GM18526 (cell line): ENCODE data around the gene CYP4F12.

Experiments
- POLR2A ChIP-seq: IDR thresholded peaks from 3 replicates; pipeline ENCODE4 v1.6.1; 2011; ENCODE audit not compliant: insufficient read length; ENCODE audit errors: extremely low read depth

The CYP4F12 gene, protein sequence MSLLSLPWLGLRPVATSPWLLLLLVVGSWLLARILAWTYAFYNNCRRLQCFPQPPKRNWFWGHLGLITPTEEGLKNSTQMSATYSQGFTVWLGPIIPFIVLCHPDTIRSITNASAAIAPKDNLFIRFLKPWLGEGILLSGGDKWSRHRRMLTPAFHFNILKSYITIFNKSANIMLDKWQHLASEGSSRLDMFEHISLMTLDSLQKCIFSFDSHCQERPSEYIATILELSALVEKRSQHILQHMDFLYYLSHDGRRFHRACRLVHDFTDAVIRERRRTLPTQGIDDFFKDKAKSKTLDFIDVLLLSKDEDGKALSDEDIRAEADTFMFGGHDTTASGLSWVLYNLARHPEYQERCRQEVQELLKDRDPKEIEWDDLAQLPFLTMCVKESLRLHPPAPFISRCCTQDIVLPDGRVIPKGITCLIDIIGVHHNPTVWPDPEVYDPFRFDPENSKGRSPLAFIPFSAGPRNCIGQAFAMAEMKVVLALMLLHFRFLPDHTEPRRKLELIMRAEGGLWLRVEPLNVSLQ

DNA sequence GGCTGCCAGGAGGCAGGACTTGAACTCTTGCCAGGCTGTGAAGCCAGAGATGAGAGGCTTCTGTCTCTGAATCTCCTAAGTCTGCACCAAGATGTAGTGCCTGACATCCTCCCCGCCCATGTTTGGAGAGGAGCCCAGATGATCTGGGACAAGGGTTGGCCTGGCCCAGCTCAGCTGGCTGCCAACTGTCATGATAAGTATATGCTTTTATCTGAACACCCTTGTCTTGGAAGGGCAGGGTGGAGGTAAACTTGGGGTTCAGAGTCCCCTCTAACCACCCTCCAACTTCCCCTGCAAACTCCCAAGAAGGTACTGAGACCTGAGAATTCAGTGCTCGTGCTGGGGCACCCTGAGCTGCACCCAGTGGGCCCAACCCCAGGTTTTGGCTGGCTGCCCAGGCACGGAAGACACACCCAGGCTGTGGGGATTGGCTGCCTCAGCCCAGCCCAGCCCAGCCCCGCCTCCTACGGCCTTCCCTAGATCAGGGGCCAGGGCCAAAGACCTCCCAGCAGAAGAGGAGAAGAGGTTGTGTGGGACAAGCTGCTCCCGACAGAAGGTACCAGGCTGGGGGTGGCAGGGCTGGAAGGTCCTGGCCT lies at the start of gene CYP4F12:
Gene CYP4F12 (plus strand): TSS at position 508 of the 596 bp plus-strand sequence. CDS start 443 bp downstream, outside the sequence.
- no peak for TF ChIP-seq POLR2A

DNA sequence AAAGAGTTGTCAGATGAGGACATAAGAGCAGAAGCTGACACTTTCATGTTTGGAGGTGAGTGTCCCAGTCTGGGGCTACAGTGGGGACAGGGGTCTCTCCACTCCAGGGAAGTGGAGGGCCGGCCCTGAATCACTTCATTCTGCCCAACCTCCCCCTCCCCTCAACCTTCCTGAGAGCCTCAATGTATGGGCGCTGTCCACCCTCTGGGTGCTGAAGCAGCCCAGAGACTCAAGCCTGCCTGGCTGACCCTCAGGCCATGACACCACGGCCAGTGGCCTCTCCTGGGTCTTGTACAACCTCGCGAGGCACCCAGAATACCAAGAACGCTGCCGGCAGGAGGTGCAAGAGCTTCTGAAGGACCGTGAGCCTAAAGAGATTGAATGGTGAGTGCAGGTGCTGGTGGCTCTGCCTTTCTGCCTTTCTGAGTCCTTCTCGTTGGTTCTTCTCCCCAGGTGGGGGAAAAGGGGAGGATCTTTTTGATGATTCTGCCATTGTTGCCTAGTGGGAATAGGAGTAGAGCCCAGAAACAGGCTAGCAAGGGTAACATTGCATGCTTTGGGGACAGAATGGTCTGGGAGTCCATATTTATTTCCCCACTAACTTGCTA lies 49.1 kb upstream of the CYP4F12 start:
- no peak for TF ChIP-seq POLR2A

DNA sequence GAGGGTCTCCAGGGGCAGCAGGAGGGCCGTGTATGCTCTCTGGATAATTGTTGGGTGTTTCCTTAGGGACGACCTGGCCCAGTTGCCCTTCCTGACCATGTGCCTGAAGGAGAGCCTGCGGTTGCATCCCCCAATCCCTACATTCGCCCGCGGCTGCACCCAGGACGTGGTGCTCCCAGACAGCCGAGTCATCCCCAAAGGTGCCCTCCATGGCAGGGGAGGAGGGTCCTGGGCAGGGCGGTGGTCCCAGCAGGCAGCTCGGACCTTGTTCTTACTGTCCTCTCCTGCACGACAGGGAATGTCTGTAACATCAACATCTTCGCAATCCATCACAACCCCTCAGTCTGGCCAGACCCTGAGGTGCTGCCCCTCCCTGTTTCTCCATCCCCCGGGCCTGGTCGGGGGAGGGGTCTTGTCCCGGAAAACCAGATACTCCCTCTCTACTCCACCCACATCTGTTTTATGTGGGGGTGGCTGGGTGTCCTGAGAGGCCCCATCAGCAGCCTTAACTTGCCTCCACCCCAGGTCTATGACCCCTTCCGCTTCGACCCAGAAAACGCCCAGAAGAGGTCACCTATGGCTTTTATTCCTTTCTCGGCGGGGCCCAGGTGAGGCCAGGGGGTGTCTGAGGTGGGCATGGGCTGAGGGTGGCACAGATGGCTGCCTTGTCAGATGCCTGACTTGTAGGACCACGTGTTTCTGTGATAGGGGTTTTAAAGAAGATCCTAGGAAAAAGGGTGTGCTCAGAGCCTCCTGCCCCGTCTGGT lies 44.5 kb upstream of the CYP4F12 start:
- TF ChIP-seq POLR2A: no peak

DNA sequence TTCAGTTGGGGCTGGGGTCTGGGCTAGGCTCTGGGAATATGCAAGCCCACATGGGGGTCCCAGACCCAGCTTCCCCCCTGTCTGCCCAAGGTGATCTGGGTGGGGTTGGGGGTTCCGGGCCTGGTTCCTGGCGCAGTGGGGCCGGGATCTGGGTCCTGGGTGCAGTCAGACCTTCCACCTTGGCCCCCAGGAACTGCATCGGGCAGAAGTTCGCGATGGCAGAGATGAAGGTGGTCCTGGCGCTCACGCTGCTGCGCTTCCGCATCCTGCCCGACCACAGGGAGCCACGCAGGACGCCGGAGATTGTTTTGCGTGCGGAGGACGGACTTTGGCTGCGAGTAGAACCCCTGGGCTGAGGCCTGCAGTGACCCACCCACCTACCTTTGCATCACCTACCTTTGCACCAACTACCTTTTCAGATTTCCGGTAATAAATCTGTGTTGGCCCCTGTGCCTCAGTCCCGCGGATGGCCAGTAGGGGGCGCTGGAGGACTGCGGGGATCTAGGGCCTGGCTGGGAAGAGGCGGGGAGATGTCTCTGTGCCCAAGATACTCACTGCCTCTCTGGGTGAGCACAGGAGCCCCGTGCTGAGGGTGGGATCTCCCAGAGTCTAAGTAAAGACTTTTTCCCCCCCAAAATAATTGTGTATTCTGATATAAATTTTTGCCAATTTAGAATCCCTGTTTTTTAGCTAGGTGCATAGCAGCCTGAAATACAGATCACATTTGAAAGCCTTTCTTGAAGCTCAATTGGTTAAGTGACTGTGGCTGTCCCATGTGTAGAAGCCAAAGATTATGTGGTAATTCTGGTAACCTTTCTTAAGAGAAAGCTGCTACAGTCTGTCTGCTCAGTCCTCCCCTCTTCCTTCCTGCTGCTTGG lies 43.6 kb upstream of the CYP4F12 start:
- TF ChIP-seq POLR2A: no peak

DNA sequence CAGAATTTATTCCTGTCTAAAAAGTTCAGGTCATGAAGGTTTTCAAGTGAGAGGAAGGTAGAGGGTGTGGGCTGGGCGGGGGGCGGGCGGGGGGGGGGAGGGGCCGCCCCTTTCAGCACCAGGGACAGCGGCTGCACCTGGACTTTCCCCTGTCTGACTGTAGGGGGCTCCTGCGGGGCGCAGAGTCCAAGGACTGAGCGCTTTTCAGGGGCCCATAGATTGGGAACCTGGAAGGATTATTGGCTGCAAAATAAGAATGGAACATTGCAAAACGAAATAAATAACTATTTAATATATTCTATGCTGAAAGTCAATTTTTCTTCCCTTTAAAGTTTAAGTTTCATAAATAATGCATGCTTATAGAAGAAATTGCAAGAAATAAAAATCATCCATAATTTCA lies 41.1 kb upstream of the CYP4F12 start:
- TF ChIP-seq POLR2A: no peak

DNA sequence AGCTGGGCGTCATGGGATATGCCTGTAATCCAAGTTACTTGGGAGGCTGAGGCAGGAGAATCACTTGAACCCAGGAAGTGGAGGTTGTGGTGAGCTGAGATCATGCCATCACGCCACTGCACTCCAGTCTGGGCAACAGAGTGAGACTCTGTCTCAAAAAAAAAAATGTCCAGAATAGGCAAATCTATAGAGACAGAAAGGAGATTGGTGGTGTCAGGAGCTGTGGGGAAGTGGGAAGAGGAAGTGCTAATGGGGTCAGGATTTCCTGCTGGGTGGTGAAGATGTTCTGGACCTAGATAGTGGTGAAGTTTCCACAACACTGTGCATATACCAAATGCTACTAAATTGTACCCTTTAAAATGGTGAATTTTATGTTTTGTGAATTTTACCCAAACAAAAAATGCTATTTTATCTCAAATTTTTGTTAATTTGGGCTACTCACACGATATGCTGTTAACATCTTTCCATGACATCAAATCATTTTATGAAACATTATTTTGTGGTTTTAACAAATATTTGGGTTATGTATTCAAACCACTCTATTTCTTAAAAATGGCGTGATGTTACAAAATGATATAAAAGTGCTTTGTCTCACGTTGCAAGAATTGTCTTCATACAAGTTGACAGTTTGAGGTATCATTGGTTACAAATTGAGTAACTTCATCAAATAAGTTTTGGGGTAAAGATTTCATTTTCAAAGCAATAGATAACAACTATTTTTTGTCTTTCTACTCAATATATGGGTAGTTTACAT lies 39.6 kb upstream of the CYP4F12 start:
- no peak for TF ChIP-seq POLR2A

DNA sequence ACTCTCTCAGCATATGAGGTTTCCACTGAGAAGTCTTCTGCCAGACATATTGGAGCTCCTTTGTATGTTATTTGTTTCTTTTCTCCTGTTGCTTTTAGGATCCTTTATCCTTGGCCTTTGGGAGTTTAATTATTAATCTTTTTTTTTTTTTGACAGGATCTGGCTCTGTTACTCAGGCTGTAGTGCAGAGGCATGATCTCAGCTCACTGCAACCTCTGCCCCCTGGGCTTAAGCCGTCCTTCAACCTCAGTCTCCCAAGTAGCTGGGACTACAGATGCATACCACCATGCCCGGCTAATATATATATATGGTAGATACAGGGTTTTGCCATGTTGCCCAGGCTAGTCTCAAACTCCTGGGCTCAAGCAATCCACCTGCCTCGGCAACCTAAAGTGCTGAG lies 38.8 kb upstream of the CYP4F12 start:
- no peak for TF ChIP-seq POLR2A

DNA sequence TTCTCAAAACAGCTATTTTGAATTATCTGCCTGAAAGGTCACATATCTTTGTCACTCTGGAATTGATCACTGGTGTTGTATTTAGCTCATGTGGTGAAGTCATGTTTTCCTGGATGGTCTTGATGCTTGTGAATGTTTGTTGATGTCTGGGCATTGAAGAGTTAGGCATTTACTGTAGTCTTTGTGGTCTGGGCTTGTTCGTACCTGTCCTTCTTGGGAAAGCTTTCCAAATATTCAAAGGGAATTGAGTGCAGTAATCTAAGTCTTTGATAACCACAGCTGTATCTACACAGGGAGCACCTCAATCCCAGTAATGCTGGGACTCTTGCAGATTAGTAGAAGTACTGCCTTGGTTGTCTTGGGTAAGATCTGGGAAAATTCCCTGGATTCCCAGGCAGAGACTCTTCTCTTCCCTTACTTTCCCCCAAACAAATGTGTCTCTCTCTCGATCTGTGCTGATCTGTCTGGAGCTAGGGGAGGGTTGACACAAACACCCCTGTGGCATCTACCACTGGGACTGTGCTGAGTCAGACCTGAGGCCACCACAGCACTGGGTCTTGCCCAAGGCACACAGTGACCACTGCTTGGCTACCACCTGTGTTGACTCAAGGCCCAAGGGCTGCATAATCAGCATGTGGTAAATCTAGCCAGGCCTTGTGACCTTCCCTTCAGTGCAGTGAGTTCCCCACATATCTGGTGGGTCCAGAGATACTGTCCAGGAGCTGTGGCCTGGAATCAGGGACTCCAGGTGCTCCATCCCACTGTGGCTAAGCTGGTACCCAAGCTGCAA lies 37.7 kb upstream of the CYP4F12 start:
- no peak for TF ChIP-seq POLR2A

DNA sequence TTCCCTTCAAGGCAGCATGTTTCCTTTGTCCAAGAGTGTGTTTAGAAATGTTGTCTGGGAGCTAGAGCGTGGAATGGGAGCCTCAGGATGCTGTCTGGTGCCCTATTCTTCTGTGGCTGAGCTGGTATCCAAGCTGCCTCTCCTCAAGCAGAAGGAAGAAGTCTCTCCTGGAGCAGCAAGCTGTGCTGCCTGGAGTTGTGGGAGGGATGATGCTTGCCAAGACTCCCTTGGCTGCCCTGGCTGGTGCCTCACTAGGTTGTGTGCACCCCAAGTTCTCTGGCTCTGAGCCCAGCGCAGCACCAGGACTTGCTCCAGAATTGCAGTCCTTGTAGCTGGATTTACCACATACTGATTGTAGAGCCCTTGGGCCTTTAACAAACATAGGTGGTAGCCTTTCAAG lies 36.9 kb upstream of the CYP4F12 start:
- no peak for TF ChIP-seq POLR2A

DNA sequence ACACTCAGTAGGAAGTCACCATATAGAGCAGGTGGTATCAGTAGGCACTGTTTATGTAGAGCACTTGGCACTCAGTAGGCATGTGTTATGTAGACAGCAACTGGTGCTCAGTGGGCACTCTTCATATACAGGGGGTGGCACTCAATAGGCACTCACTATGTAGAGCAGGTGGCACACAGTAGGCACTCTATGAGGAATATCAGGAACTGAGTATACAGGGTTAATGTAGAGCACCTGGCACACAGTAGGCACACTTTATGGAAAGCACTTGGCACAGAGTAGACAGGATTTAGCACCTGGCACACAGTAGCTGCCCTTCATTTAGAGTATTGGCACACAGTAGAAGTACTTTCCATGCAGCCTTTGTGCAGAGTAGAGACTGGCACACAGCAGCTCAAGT lies 33.3 kb upstream of the CYP4F12 start:
- no peak for TF ChIP-seq POLR2A

DNA sequence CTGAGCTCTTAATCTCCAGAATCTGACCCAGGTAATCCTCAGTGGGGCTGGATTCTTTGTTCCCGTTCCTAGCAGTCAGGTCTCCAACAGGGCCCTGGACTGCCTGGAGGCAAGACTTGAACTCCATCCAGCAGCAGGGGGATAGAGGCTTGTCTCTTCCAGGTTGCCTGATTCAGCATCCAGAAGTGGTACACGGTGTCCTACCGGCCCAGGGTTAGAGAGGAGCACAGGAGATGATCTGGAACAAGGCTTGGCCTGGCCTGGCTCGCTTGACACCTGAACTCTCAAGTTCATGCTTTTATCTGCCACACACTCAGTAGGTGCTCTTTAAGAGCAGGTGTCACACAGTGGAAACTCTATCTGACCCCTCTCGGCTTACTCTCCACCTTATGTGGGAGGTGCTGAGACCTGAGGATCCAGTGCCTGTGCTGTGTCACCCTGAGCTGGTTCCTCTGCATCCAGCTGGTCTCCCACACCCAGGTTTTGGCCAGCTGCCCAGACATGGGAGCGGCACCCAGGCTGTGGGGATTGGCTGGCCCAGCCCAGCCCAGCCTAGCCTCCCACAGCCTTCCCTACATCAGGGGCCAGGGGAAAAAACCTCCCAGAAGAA lies 32.5 kb upstream of the CYP4F12 start, which contains the start of gene CYP4F3:
Gene CYP4F3 (plus strand): TSS at position 604 of the 610 bp plus-strand sequence. CDS start 519 bp downstream, outside the sequence.
- TF ChIP-seq POLR2A: no peak

DNA sequence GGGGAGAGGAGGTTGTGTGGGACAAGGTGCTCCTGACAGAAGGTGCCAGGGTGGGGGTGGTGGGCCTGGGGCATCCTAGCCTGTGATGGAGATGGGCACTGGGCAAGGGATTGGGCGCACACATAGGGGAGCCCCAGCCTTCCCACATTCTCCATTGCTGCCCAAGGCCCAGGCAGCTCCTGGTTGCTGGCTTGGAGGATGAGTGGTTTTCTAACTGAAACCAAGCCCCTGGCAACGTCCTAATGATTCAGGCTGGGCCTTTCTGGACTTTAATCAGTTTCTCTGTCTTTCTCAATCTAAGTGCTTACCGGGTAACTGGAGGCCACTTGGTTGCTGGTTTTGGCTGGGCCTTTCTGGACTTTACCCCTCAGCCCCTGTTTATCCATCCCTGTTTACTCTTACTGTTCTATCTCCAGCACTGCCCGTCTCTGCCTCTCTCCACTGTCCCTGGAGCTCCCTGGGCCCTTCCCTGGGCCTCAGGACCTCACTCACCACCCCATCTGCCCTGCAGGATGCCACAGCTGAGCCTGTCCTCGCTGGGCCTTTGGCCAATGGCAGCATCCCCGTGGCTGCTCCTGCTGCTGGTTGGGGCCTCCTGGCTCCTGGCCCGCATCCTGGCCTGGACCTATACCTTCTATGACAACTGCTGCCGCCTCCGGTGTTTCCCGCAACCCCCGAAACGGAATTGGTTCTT lies 31.8 kb upstream of the CYP4F12 start:
- no peak for TF ChIP-seq POLR2A
